Mammary epithelial cell (primary cell): ENCODE measurements around the gene BIRC3.

Experiments
- EZH2 ChIP-seq: IDR thresholded peaks from 2 replicates; pipeline ENCODE4 v1.6.1; 2012; ENCODE audit warnings: low read length, inconsistent platforms, borderline replicate concordance
- TF ChIP-seq, protein P1 (sequence below), 2 donors: IDR thresholded peaks in 1 of 2; conservative IDR thresholded peaks in 1 of 2; 2 replicates each; pipeline ENCODE4 v1.5.1; 2011 to 2012; ENCODE audit warnings: inconsistent platforms in 2 of 2, low read length in 2 of 2, mild to moderate bottlenecking in 2 of 2, control low read depth in 1 of 2, low read depth in 1 of 2; ENCODE audit not compliant: insufficient read depth in 1 of 2; ENCODE audit errors: extremely low read depth in 1 of 2

DNA sequence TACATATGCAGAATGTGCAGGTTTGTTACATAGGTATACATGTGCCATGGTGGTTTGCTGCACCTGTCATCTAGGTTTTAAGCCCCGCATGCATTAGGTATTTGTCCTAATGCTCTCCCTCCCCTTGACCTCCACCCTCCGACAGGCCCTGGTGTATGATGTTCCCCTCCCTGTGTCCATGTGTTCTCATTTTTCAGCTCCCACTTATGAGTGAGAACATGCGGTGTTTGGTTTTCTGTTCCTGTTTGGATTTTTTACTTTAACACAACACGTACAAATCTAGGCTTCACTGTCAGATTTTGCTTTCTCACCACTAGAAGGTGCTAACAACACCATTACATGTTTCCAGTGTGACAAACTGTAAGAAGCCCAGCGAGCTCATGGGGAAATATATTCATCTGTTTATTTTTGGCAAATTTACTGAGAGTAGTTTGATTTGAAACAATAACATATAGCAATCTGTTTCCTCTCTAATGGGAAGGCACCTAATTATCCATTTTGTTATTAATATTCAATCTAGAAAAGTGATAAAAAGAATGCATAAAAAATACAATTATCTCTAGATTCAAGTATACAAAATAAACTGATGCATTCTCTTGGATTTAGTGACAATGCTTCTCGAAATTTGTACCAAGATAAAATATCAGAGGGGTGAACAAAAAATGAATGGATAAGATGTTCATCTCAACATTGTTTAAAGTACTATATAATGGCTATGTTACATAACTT is 23.2 kb upstream of the BIRC3 start:
- TF ChIP-seq, protein P1, sequence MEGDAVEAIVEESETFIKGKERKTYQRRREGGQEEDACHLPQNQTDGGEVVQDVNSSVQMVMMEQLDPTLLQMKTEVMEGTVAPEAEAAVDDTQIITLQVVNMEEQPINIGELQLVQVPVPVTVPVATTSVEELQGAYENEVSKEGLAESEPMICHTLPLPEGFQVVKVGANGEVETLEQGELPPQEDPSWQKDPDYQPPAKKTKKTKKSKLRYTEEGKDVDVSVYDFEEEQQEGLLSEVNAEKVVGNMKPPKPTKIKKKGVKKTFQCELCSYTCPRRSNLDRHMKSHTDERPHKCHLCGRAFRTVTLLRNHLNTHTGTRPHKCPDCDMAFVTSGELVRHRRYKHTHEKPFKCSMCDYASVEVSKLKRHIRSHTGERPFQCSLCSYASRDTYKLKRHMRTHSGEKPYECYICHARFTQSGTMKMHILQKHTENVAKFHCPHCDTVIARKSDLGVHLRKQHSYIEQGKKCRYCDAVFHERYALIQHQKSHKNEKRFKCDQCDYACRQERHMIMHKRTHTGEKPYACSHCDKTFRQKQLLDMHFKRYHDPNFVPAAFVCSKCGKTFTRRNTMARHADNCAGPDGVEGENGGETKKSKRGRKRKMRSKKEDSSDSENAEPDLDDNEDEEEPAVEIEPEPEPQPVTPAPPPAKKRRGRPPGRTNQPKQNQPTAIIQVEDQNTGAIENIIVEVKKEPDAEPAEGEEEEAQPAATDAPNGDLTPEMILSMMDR (conservative IDR thresholded peaks at IDR 0.05 in 1 of 2, IDR thresholded peaks at IDR 0.05 in 1 of 2; ENCODE audit: extremely low read depth in 1 of 2, insufficient read depth in 1 of 2, low read depth in 1 of 2, low read length in 2 of 2): peak; percentile 80 to 87
- no peak for TF ChIP-seq EZH2
